ENCODE data around the gene SERPINB12.

The SERPINB12 gene

GRCh38 chr18:63603772-63604171 lies 61.6 kb downstream of the SERPINB12 start:
- DNase-seq = no peak

- DNase-seq = no peak
These were observed 62.8 kb downstream of the SERPINB12 start for GRCh38 chr18:63604791-63605567.

DNA sequence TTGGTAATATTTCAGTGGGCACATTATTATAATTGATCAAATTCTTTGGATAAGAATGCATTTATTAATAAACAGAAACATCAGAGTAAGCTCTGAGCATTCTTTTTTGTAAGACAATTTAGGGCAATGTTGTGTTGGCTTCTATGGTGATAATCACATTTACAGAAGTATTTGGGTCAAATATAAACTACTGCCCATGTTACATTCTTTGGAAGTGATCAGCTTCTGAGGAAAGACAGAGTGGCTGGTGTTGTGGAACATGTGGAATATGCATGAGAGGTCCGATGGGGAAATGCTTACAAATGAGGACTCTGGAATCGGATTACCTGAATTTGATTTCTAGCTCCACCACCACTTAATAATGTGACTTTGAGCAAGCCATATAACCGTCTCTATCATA lies 64.4 kb downstream of the SERPINB12 start:
- DNase-seq = no peak

DNA sequence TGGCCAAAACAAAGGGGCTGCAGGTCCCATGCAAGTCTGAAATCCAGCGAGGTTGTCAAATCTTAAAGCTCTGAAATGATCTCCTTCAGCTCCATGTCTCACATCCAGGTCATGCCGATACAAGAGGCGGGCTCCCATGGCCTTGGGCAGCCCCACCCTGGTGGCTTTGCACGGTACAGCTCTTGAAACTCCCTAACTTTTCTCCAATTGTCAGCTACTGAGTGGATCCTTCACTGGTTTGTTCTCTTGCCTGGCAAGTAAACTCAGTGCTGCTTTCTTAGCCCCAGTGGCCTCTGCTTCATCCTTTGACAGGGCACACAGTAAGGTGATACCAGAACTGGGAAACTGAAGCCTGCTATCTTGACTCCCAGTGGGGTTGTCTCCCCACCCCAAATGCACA lies 71.3 kb downstream of the SERPINB12 start:
- DNase-seq = no peak

DNA sequence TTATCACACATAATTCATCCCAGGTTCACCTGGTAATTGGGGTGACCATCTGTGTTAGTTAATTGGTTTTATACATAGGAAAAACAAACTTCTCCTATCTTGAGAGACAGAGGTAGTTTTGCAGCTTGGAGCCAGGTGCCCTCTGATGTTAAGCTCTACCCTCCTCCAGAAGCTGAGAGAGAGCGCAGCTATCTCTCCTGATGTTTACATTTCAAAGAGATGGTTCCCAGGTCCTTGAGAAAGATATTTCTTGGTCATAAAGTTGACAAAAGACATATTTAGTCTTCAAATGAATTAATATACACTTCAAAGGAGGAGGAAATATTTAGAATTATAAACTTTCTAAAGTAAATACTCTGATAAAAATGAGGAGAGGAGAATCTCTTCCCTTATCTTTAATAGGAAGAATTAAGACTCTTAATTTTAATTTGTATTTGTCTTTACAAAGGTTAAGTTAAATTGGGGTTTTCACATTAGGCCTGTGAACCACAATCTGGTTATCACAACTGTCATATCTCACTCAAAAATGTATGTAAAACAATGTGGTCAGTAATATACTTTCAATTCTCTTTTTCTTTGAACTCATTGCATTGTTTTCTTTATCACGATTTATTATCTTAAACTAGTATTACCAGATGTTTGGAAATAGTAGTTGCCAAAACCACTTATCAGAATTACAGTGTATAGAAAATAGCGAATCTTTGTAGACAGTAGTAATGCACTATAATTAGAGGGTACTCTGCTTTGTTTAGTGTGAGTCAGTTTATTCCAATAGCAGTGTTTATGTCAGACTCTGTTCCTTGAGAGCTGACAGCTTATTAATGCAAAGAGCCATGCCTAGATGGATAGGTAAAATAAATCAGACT lies 75.1 kb downstream of the SERPINB12 start:
- DNase-seq = no peak

DNA sequence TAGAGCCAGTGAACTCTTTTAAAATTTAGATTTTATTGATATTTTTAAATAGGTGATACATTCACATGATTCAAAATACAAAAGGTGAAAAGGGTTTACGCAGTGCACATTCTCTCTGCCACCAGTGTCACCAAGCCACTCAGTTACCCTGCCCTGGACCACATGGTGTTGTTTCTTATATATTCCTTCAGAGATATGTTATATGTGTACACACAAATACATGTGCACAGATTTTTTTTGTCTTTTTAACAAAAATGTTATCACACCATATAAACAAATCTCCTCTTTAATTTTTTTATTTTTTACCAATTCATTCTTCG lies 75.7 kb downstream of the SERPINB12 start:
- no peak for DNase-seq
